Heart right ventricle (tissue), 16 donors: ENCODE data around the gene TATDN2. TPM values are rescaled to one million over a fixed set of nuclear protein-coding genes. Genes with fewer than 3 reads are reported as not detected.

ENCODE experiments used
- ATAC-seq, 8 donors: fragments of 200-7000 bp; cut with Tn5 transposase; one replicate each; pipeline ENCODE4 v1.9.1; 2020; ENCODE audit warnings: mild to moderate bottlenecking in 8 of 8, moderate library complexity in 8 of 8, moderate number of reproducible peaks in 1 of 8
- DNase-seq, 2 donors: peaks; one replicate each; pipeline ENCODE4 v3.0.0-alpha.2; 2020
- H3K27ac ChIP-seq, 10 donors: fragments of 200-600 bp; sonication (generic) in 2 of 10; one replicate each; pipeline versions ENCODE4 v1.5.0 to v1.8.0; 2020 to 2022; ENCODE audit warnings: mild to moderate bottlenecking in 3 of 10
- H3K27me3 ChIP-seq, 7 donors: fragments of 200-600 bp; one replicate each; pipeline ENCODE4 v1.8.0; 2021 to 2022; ENCODE audit warnings: mild to moderate bottlenecking in 2 of 7
- H3K36me3 ChIP-seq, 9 donors: fragments of 200-600 bp; sonication (generic) in 1 of 9; one replicate each; pipeline versions ENCODE4 v1.5.0 to v1.8.0; 2020 to 2022; ENCODE audit warnings: mild to moderate bottlenecking in 2 of 9
- H3K4me1 ChIP-seq, 9 donors: fragments of 200-600 bp; sonication (generic) in 1 of 9; one replicate each; pipeline versions ENCODE4 v1.5.0 to v1.8.0; 2020 to 2022; ENCODE audit warnings: mild to moderate bottlenecking in 4 of 9
- H3K4me3 ChIP-seq, 10 donors: fragments of 200-600 bp; sonication (generic) in 2 of 10; one replicate each; pipeline versions ENCODE4 v1.5.0 to v1.8.0; 2020 to 2022; ENCODE audit warnings: mild to moderate bottlenecking in 7 of 10, moderate library complexity in 2 of 10
- H3K9me3 ChIP-seq, 11 donors: fragments of 200-600 bp in 10 of 11; sonication (generic) in 2 of 11; one replicate each; pipeline versions ENCODE4 v1.5.0 to v1.8.0; 2013 to 2022; ENCODE audit warnings: mild to moderate bottlenecking in 2 of 11, control low read depth in 1 of 11, moderate library complexity in 1 of 11
- WGBS, 2 donors: extraction: QIAGEN DNeasy Blood & Tissue Kit; methylation state at CpG; one replicate each; pipeline ENCODE4 v1.1.7; 2013; ENCODE audit warnings: inconsistent platforms in 1 of 2; 5-methylcytosine and 5-hydroxymethylcytosine counted together
- intact Hi-C, 10 donors: fragments of 100-400 bp; cut with DNase I; formaldehyde crosslinking; loops; one replicate each; pipeline versions ENCODE4 v1.11.1 to v1.14.2; 2022
- polyA plus RNA-seq, 2 donors: library from polyadenylated mRNA; stranded (reverse); fragments of 200-250 nt; gene quantifications; one replicate each; pipeline ENCODE4 v1.2.3, GENCODE V29; 2013
- total RNA-seq, 10 donors: library from RNA; stranded (reverse); fragmentation: NEBNext Ultra II Directional in 3 of 10; extraction: Animal tissue kit (Norgen Biotek cat#: 25700) in 3 of 10; gene quantifications; one replicate each; pipeline versions ENCODE4 v1.2.1 to v1.2.4, GENCODE V29; 2021 to 2023
- TF ChIP-seq, protein P1 (sequence below), 9 donors: fragments of 200-600 bp; sonication (generic) in 2 of 9; IDR thresholded peaks; one replicate each; pipeline versions ENCODE4 v1.5.0 to v1.8.0; 2021 to 2022; ENCODE audit warnings: antibody characterized with exemption in 9 of 9, mild to moderate bottlenecking in 5 of 9, moderate library complexity in 1 of 9
- donor health status: Arrhythmogenic right ventricular cardiomyopathy.
- donor health status: ischemic (EF 13 %, LVEDD 7.1; RV severe dilation, severe dysfunction).
- donor health status: healthy with polysubstance abuse.
- donor health status: DM: no; HTN: yes; CAD: no.
- donor health status: DM: no; HTN: no; CAD: no.
- donor health status: ischemic (EF 25% LVEDD 6.9; RV normal size, moderate dysfunction).
- donor health status: ischemic (EF 25% LVEDD 5.7; RV mildly dilated, moderate dysfunction).
- donor health status: healthy.
- donor health status: DM: yes; HTN: yes; CAD: no.
- donor health status: Ischemic cardiomyopathy.
- donor health status: ischemic (EF 35%, LVEDD 5.7; RV mildly dilated, moderate dysfunction).
- donor health status: nonischemic (EF 11% LVEDD 7.7; RV severe dilation, severe dysfunction).
- donor health status: DM: yes; HTN: yes; CAD: no.
- donor health status: PGD.
- donor health status: ischemic (EF 29% LVEDD 5.4; RV normal size, mild dysfunction).
- donor health status: nonischemic (EF 23%, LVEDD 6.1; RV moderate dilation, normal function).

TATDN2 gene
- total and polyA plus RNA-seq, 12 donors: 9.6 to 19.6 (median 17.5) TPM

DNA sequence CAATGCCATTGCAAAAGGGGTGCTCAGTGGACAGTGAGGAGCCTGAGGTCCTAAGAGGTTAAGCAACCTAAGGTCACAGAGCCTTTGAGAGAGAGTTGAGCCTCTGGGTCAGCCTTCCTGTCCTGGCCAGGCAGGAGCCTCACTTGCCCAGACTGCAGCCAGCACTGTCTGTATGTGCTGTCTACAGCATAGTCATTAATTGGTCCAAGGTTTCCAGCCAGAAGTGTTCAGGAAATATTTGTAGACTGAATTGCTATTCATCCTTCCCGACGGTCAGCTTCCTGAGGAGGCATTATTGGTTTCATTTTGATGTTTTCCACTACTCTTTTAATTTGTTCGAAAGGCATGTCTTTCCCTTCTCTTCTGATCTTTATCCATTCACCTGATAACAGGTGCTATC lies 64.6 kb downstream of the TATDN2 start:
- Histone ChIP-seq H3K4me3 (no peak overlapping the region), H3K9me3 (no peaks in the 10 kb centered on the region), H3K4me1 (peaks cover 0 to 27% (median 6%) of the 10 kb centered on the region in 9 donors), H3K27ac (peak overlapping the region in 1 of 10 donors; percentile 13), H3K27me3 (no peaks in the 10 kb centered on the region), H3K36me3 (peaks cover 0 to 100% (median 37%) of the 10 kb centered on the region in 9 donors)
- 67 to 76% methylated on average over 3 of the region's 3 CpGs for WGBS, 2 donors
- TF ChIP-seq, protein P1, sequence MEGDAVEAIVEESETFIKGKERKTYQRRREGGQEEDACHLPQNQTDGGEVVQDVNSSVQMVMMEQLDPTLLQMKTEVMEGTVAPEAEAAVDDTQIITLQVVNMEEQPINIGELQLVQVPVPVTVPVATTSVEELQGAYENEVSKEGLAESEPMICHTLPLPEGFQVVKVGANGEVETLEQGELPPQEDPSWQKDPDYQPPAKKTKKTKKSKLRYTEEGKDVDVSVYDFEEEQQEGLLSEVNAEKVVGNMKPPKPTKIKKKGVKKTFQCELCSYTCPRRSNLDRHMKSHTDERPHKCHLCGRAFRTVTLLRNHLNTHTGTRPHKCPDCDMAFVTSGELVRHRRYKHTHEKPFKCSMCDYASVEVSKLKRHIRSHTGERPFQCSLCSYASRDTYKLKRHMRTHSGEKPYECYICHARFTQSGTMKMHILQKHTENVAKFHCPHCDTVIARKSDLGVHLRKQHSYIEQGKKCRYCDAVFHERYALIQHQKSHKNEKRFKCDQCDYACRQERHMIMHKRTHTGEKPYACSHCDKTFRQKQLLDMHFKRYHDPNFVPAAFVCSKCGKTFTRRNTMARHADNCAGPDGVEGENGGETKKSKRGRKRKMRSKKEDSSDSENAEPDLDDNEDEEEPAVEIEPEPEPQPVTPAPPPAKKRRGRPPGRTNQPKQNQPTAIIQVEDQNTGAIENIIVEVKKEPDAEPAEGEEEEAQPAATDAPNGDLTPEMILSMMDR (IDR thresholded peaks at IDR 0.05): no peak
- ATAC-seq (peak in 1 of 8 donors; percentile 16), DNase-seq (no peak)
- intact Hi-C loops: no loop called here

DNA sequence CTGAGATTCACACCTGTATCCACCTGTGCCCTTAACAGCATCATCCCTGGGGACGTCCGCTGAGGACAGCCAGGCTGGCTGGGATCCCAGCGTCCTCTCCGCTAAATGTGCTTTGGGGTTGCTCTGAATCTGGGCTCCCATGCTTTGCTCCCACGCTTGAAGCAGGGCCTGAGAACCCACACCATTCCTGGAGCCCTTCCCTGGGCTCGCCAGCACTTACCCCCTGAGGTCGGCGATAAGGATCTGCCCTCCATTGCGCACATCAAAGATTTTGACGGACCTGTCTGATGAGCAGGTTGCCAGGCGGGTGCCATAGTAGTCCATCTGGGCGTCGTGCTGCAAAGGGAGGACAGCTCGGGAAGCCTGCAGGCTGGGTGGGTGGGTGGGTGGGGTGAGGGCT lies 66.8 kb downstream of the TATDN2 start:
- TF ChIP-seq, protein P1 (IDR thresholded peaks at IDR 0.05): no peak
- no peak overlapping the region for H3K27ac ChIP-seq
- H3K9me3 ChIP-seq: no peaks in the 10 kb centered on the region
- ATAC-seq: no peak
- H3K4me3 ChIP-seq: no peak overlapping the region
- H3K36me3 ChIP-seq: peaks cover 0 to 91% (median 37%) of the 10 kb centered on the region in 9 donors
- peaks cover 0 to 33% (median 17%) of the 10 kb centered on the region in 9 donors for H3K4me1 ChIP-seq
- no peaks in the 10 kb centered on the region for H3K27me3 ChIP-seq
- 94 to 96% methylated on average over 14 of the region's 14 CpGs for WGBS, 2 donors
- intact Hi-C loops: no loop called here
- DNase-seq: no peak

DNA sequence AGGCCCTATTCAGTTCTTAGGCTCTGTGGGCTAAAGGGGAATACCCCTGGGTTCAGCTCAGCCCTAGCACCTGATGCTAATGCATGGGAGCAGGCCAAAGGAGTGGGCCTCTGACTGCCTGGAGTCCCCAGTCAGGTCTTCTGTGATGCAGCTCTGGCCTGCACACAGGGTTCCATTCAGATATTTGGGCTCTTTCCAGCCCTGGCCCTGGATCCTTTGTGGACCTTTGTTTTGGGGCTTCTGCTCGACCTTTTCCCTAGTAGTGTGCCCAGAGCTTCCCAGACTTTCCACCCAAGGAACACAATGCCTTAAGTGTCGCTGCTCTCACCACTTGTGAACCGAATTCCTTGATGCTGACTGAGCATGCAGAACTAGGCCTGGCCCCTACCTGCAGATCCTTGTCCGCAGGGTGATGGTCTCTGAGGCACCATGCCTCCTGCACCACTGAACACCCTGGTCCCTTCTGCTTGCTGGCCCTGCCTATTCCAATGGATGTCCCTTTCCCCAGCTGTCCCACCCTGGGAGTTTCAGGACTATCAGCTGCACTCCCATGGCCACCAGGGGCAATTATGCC lies 67.6 kb downstream of the TATDN2 start:
- intact Hi-C loops: no loop called here
- DNase-seq: no peak
- no peaks in the 10 kb centered on the region for H3K9me3 ChIP-seq
- peaks cover 0 to 33% (median 20%) of the 10 kb centered on the region in 9 donors for H3K4me1 ChIP-seq
- TF ChIP-seq, protein P1 (IDR thresholded peaks at IDR 0.05): no peak
- H3K4me3 ChIP-seq: no peak overlapping the region
- peaks cover 0 to 83% (median 31%) of the 10 kb centered on the region in 9 donors for H3K36me3 ChIP-seq
- 93 to 96% methylated on average over 4 of the region's 4 CpGs for WGBS, 2 donors
- no peaks in the 10 kb centered on the region for H3K27me3 ChIP-seq
- no peak for ATAC-seq
- H3K27ac ChIP-seq: no peak overlapping the region

DNA sequence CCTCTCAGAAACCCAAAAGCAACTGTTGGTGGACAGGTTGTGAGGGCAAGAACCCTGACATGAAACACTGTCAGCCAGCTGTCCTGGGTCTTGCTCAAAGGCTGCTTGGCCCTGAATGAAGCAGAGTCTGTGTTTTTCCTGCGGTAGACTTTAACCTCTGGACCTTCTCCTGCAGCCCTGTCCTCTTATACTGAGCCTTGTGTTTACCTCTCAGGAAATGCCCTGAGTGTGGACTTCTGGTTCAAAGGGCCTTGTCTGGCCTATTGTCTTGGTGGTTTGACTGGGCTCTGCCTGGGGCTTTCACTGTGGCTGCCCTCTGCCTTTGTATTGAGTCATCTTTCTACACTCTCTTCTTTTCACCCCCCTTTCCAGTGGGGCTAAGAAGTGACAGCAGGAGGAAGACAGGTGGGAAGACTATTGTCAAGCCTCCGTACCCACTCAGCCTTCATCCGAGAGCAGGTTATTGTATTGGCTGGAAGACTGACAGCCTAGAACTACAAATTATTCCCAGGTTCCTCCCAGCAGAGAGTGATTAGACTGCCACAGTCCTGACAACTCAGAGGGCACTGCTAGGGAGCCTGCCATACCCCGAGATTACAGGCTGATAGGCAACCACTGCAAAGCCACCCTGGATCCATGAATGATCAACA lies 69.2 kb downstream of the TATDN2 start:
- DNase-seq (no peak), ATAC-seq (no peak)
- no peaks in the 10 kb centered on the region for H3K9me3 ChIP-seq
- H3K36me3 ChIP-seq: peaks cover 0 to 67% (median 26%) of the 10 kb centered on the region in 9 donors
- no peak overlapping the region for H3K27ac ChIP-seq
- TF ChIP-seq, protein P1 (IDR thresholded peaks at IDR 0.05): no peak
- intact Hi-C loops: no loop called here
- no peak overlapping the region for H3K4me3 ChIP-seq
- H3K4me1 ChIP-seq: peaks cover 0 to 33% (median 25%) of the 10 kb centered on the region in 9 donors
- no peaks in the 10 kb centered on the region for H3K27me3 ChIP-seq
- WGBS, 2 donors: 90 to 93% methylated on average over 4 of the region's 4 CpGs
